Panc1 (cell line): ENCODE data around the gene BCL2L1. TPM values are rescaled to one million over a fixed set of nuclear protein-coding genes. Genes with fewer than 3 reads are reported as not detected.

ENCODE experiments used
- ATAC-seq: fragments of 200-7000 bp; cut with Tn5 transposase; 2 replicates; pipeline ENCODE4 v1.9.1; 2020; ENCODE audit warnings: mild to moderate bottlenecking, moderate library complexity
- BruUV-seq: library from RNA; stranded (reverse); fragments of 400-500 nt; replicated peaks from 2 replicates; lab custom pipeline; 2021; lab: Mats Ljungman, UMichigan
- CTCF ChIA-PET: fragments of 300-600 bp; sonication (Branson Sonifier 250); formaldehyde crosslinking; loops from one replicate; lab custom pipeline; 2022; ENCODE audit warnings: antibody characterized with exemption; lab: Charles Lee
- POLR2A ChIA-PET: fragments of 300-600 bp; sonication (Branson Sonifier 250); formaldehyde crosslinking; loops from one replicate; lab custom pipeline; 2022; ENCODE audit warnings: antibody characterized with exemption; lab: Charles Lee
- DNase-seq: peaks from one replicate; pipeline ENCODE4 v3.0.0-alpha.2; 2010; ENCODE audit warnings: low read depth, low spot score
- H3K27ac ChIP-seq: 2 replicates; pipeline ENCODE4 v1.5.1; 2011; ENCODE audit warnings: mild to moderate bottlenecking, low read length, inconsistent platforms
- H3K27me3 ChIP-seq: fragments of 200-500 bp; sonication (Bioruptor generic); 2 replicates; pipeline ENCODE4 v1.6.0; 2014; ENCODE audit warnings: low read length, inconsistent platforms; ENCODE audit not compliant: control insufficient read depth, insufficient read depth
- H3K36me3 ChIP-seq: fragments of 200-500 bp; sonication (Bioruptor generic); 2 replicates; pipeline ENCODE4 v1.5.1; 2014; ENCODE audit warnings: inconsistent platforms, mild to moderate bottlenecking, low read length, moderate library complexity; ENCODE audit not compliant: control insufficient read depth, insufficient read depth
- H3K4me1 ChIP-seq: 2 replicates; pipeline ENCODE4 v1.5.1; 2011; ENCODE audit warnings: inconsistent platforms, mild to moderate bottlenecking, low read length, moderate library complexity; ENCODE audit not compliant: control insufficient read depth, insufficient read depth
- H3K4me3 ChIP-seq, 2 experiments: 2 replicates each; pipeline ENCODE4 v1.5.1; 2011 to 2012; ENCODE audit warnings: low read depth in 2 of 2, low read length in 2 of 2, mild to moderate bottlenecking in 2 of 2, inconsistent platforms in 1 of 2, moderate library complexity in 1 of 2
- H3K9me3 ChIP-seq: fragments of 200-500 bp; sonication (Bioruptor generic); 2 replicates; pipeline ENCODE4 v1.5.1; 2014; ENCODE audit warnings: low read depth, mild to moderate bottlenecking, inconsistent platforms, low read length, moderate library complexity; ENCODE audit not compliant: control insufficient read depth, insufficient read depth
- CTCF ChIP-seq: fragments of 450-650 bp; IDR thresholded peaks from 2 replicates; pipeline ENCODE4 v1.5.1; 2017; ENCODE audit warnings: mild to moderate bottlenecking
- POLR2AphosphoS5 ChIP-seq: IDR thresholded peaks from 2 replicates; pipeline ENCODE4 v1.6.1; 2012; ENCODE audit warnings: mild to moderate bottlenecking, low read depth, low read length, moderate library complexity
- REST ChIP-seq, 2 experiments: IDR thresholded peaks; 2 replicates each; pipeline ENCODE4 v1.6.1; 2011 to 2012; ENCODE audit warnings: low read depth in 2 of 2, control low read depth in 1 of 2, low read length in 1 of 2, mild to moderate bottlenecking in 1 of 2, moderate library complexity in 1 of 2; ENCODE audit not compliant: insufficient read depth in 1 of 2
- SIN3A ChIP-seq: IDR thresholded peaks from 2 replicates; pipeline ENCODE4 v1.6.1; 2012; ENCODE audit warnings: low read depth, mild to moderate bottlenecking, low read length, moderate library complexity, borderline replicate concordance; ENCODE audit not compliant: insufficient read depth
- TCF7L2 ChIP-seq: IDR thresholded peaks from 2 replicates; pipeline ENCODE4 v1.6.1; 2011; ENCODE audit warnings: mild to moderate bottlenecking, low read depth, low read length, inconsistent platforms
- in situ Hi-C: cut with HindIII; loops from 2 replicates; pipeline ENCODE4 v1.10.0; 2016; ENCODE audit warnings: low sequenced_read_pairs, low pct_unique_long_range_greater_than_20kb
- intact Hi-C: fragments of 100-400 bp; cut with micrococcal nuclease; formaldehyde crosslinking; loops from one replicate; pipeline ENCODE4 v1.10.0; 2022; ENCODE audit not compliant: unreplicated experiment
- total RNA-seq: library from RNA; stranded (reverse); gene quantifications from one replicate; pipeline ENCODE4 v1.2.1, GENCODE V29; 2021; ENCODE audit not compliant: unreplicated experiment

The BCL2L1 gene
- total RNA-seq, 1 experiment from 2014 or later: 150 TPM

DNA sequence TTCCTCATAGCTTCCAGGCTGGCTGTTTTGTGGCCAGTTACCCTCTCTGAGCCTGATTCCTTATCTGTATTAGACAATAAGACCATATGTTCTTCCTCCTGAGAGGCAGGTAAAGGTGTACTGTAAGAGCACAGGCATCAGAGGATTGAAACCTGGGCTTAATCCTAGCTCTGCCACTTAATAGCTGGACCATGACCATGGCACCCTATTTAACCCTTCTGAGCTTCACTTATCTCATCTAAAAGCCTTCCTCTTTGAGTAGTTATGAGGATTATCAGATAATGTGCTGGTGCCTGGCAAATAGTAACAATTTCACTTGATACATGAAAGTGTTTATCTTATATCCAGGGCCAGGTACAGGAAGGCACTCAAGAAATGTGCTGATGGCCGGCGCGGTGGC is 34.9 kb downstream of the BCL2L1 start:
- Histone ChIP-seq H3K9me3 (no peaks in the 10 kb centered on the region), H3K36me3 (no peaks in the 10 kb centered on the region; the same call in 1 of the 2 replicates), H3K4me3 (no peak overlapping the region), H3K27ac (no peak overlapping the region), H3K4me1 (peaks cover 18% of the 10 kb centered on the region), H3K27me3 (no peaks in the 10 kb centered on the region)
- BruUV-seq: no TSS peak
- CTCF ChIA-PET: interaction anchor here (0.6 to 1.0 kb wide), 4 partner anchors 11 to 83 kb away, joined by 3 to 9 read pairs (median 3); no protein-coding TSS in a partner anchor
- DNase-seq: no peak
- ATAC-seq: no peak
- POLR2A ChIA-PET: interaction anchor here (0.6 kb wide), 1 partner anchor 33 kb away, joined by 9 read pairs; no protein-coding TSS in a partner anchor
- in situ Hi-C loops: loop anchor here (5.0 kb wide), 1 partner anchor 35 kb away; no protein-coding TSS in a partner anchor
- TF ChIP-seq SIN3A (no peak), REST (IDR thresholded peaks at IDR 0.05; ENCODE audit: insufficient read depth in 1 of 2, low read depth in 2 of 2, low read length in 1 of 2) (no peak), CTCF (no peak), POLR2AphosphoS5 (no peak), TCF7L2 (no peak)
- intact Hi-C loops: no loop called here

- CTCF ChIA-PET: no interaction called here
- TF ChIP-seq CTCF (no peak), REST (IDR thresholded peaks at IDR 0.05; ENCODE audit: insufficient read depth in 1 of 2, low read depth in 2 of 2, low read length in 1 of 2) (no peak), TCF7L2 (no peak), SIN3A (no peak), POLR2AphosphoS5 (no peak)
- TSS peak; percentile 32 for BruUV-seq
- no peak overlapping the region for H3K4me3 ChIP-seq
- no peak for ATAC-seq
- POLR2A ChIA-PET: no interaction called here
- H3K9me3 ChIP-seq: no peaks in the 10 kb centered on the region
- DNase-seq: no peak
- in situ Hi-C loops (loop anchor here (5.0 kb wide), 1 partner anchor 34 kb away; no protein-coding TSS in a partner anchor), intact Hi-C loops (no loop called here)
- H3K4me1 ChIP-seq: peaks cover 14% of the 10 kb centered on the region
- no peaks in the 10 kb centered on the region; the same call in 1 of the 2 replicates for H3K36me3 ChIP-seq
- peak overlapping the region; percentile 36; the same call in 1 of the 2 replicates for H3K27ac ChIP-seq
- H3K27me3 ChIP-seq: no peaks in the 10 kb centered on the region
These were observed 36.6 kb downstream of the BCL2L1 start for GRCh38 chr20:31685853-31686643.
